Measurements from ENCODE around the gene STK35. TPM values are rescaled to one million over a fixed set of nuclear protein-coding genes. Genes with fewer than 3 reads are reported as not detected.

Gene STK35
- total RNA-seq: 21.3 and 21.4 TPM in 2 replicates

GRCh38 chr20:2101057-2101864 is at the start of gene STK35:
TSS of gene STK35 (plus strand) at chr20:2101827. CDS start at chr20:2101882, 55 bp downstream.

Other genes starting within 250 kb of the STK35 start
- 25.7 and 26.5 TPM in 2 replicates for gene SIRPA, start 206.4 kb upstream of the STK35 start, total RNA-seq
- gene PDYN, start 107.8 kb upstream of the STK35 start, total RNA-seq: not detected in 2 replicates
- under 0.01 TPM in 1 of 2 replicates, not detected in the other for gene TGM3, start 194.2 kb downstream of the STK35 start, total RNA-seq